ENCODE data around the gene SEMA5B.

Gene SEMA5B

DNA sequence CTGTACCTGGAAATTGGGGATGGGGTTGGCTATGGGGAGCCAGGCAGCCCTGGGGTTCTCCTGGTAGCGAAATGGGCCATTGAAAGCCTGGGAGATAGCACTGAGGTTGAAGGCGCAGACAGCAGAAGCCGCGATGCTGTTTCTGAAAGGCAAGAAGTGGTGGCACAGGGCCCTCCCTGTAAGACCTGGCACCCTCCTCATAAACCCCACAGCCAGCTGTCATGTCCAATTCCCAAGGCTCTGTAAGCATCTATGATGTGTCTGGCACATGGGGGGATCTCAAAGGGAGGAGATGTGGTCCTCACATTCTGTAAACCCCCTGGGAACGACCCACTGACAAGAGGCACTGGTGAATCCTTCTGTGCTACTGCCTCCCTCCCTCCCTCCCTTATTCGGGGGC, 104.0 kb downstream of the SEMA5B start:
- DNase-seq: no peak

- no peak for DNase-seq
Observed at GRCh38 chr3:122921791-122922651, 105.5 kb downstream of the SEMA5B start.

GRCh38 chr3:122920986-122921385, 106.6 kb downstream of the SEMA5B start:
- DNase-seq: no peak

DNA sequence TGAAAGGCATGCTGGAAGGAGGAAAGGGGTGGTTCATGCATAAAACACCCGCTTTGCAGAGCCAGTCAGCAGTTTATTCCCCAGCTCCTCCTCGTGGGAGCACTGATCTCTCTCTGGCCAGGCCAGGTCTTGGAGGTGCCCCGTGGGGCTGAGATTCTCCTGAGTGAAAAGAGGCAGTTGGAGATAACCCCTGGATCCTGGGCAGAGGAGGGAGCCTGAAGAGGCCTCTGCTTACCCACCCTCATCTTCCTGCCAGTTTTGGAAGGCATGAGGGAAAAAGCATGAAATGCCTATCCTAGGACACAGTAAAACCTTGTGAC, 108.3 kb downstream of the SEMA5B start:
- no peak for DNase-seq

DNA sequence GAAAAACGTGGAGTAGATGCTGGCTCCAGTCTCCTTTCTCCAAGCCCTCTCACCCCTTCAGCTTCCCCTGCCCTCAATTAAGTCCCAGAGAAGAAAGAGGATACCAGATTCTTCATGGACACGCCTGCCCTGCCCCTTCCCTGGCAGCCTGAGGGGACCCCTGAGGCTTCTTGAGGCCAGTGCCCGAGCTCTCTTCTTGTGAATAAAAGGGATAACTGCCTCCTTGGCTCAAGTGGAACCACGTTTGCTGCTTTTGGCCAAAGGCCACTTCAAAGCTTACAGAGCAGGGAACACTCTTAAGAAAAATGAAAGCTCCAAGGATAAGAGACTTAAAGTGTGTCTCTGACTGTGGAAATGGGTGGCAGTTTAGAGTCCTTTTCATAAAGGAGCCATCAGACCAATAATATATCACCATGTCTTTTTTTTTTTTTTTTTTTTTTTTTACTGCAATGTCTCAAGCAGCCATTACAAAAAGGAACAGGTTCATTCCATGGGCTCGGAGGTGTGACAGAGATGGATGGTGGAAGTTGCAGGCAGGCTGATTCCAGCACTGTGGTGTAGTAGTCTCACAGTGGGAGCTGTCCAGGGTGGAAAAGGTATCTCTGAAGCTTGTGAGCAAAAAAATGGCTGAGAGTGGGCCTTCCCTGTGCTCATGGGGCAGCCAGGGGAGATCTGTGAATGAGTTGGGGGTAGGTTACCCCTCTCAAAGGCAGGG, 108.8 kb downstream of the SEMA5B start:
- DNase-seq: no peak

DNA sequence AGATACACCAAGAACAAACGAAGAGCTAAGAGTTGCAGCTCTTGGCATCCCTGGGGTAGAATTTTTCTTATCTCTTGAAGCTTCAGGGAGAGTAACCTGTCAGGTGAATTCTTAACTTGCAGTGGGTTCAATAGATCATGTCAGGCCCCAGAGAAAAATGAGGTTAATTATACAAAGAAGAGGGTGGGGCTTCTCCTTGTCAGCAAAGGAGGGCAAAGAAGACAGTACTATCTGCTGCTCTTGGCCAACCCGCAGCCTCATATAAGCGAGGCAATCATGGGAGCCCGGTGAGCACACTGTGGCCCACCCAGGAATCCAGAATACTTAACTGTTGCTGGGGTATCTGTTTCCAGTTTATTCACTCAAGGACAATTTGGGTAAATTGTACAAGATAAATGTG, 110.2 kb downstream of the SEMA5B start:
- no peak for DNase-seq

- no peak for DNase-seq
Observed at GRCh38 chr3:122916580-122916979, 111.0 kb downstream of the SEMA5B start.

DNA sequence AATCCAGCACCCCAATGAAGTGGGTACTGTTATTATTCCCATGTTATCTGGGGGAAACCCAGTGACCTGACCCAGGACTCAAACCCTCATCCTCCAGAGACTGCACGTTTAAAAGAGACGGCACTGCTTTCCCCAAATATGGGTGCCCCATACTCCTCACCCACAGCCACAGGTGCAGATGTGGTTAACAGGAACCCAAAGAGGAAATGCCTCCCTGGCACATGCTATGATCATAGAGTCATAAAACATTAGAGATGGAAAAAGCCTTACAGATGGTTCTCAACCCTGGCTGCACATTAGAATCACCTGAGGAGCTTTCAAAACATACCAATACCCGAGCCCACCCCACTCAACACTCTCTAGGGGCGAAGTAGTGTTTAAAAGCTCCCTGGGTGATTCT, 111.5 kb downstream of the SEMA5B start:
- no peak for DNase-seq

GRCh38 chr3:122915300-122916055, 112.1 kb downstream of the SEMA5B start:
- DNase-seq: no peak

GRCh38 chr3:122913539-122914100, 113.9 kb downstream of the SEMA5B start:
- no peak for DNase-seq

DNA sequence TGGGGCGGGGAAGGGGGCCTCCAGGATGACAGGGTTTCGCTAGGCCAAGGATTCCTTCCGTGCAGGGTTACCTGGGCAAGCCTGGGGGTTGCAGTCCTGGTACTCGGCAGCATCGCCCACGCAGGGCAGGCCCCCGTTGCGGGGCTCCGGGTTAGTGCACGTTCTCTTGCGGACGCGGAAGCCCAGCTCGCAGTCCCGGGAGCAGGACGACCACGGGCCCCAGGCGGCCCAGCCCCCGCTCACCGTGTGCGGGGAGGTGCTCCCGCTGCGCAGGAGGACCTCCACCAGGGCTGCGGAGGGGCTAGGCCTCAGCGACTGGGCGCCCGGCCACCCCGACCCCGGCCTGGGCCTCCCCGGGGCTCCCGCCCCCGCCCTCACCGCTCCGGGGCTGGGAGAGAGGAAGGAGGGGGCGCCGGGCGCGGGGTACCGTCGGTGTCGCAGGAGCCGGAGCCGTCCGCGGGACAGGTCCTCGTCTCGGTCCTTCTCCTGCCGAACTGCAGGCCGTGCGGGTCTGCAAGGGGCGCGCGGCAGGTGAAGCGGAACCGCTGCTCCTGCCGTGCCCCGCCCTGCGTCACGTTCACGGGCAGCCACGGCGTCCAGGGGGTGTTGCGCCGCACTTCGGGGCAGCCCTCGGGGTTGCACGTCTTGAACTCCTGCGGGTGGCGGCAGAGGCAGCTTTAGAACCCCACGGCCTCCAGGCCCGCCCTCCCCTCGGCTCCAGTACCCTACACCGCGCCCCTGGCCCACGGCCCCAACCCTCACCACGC, 114.6 kb downstream of the SEMA5B start:
- DNase-seq: no peak

DNA sequence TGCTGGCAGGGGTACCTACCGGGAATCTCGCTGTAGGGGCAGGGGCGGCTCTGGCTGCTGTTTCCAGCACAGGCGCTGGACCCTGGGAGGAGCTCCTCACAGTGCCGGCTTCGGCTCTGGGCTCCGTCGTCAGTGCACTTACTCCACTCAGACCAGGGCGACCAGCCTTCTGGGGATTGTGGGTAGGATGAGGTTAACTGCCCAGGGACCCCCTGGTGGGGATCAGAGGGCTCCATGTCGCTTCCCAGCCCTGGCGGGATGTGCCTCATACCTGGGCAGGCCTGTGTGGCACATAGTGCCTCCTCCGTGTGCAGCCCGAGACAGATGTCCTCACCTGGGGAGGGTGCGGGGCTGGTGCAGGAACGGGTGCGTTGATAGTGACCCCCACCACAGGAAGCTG, 115.7 kb downstream of the SEMA5B start:
- no peak for DNase-seq

DNA sequence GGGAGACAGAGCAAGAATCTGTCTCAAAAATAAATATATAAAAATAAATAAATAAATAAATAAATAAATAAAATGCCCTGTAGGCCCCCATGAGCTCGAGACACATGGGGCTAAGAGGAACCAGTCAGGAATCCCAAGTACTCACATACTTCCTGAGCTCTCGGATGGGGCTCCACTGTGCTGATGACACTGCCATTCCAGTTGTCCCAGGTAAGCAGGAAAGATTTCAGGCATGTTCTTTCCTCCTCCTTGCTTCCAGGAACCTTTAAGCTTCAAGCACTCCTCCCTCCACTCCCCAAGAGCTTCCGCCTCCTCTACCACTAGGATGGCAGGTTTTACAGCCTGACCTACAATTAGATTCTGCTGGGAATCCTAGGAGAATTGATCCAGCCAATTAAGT, 119.3 kb downstream of the SEMA5B start:
- no peak for DNase-seq

- no peak for DNase-seq
Observed at GRCh38 chr3:122907471-122907870, 120.1 kb downstream of the SEMA5B start.

GRCh38 chr3:122903171-122903570, 124.4 kb downstream of the SEMA5B start:
- no peak for DNase-seq

GRCh38 chr3:122902326-122902725, 125.2 kb downstream of the SEMA5B start:
- no peak for DNase-seq

GRCh38 chr3:122898298-122898697, 129.3 kb downstream of the SEMA5B start:
- no peak for DNase-seq

- DNase-seq: no peak
Observed at GRCh38 chr3:122893754-122894668, 133.6 kb downstream of the SEMA5B start.

- DNase-seq: no peak
Observed at GRCh38 chr3:122893282-122893681, 134.3 kb downstream of the SEMA5B start.

- DNase-seq: no peak
Observed at GRCh38 chr3:122892118-122892960, 135.2 kb downstream of the SEMA5B start.
